KMS-11 (cell line): ENCODE results near the gene BASP1.

Experiments used
- H2AFZ ChIP-seq: fragments of 200-600 bp; sonication (generic); 2 replicates; pipeline ENCODE4 v1.6.1; 2016; ENCODE audit warnings: antibody characterized with exemption, mixed run types, low read depth
- H3K27ac ChIP-seq: fragments of 200-600 bp; sonication (generic); 2 replicates; pipeline ENCODE4 v1.6.1; 2016; ENCODE audit warnings: mild to moderate bottlenecking, mixed run types
- H3K27me3 ChIP-seq: fragments of 200-600 bp; sonication (generic); 2 replicates; pipeline ENCODE4 v1.6.1; 2017; ENCODE audit warnings: mild to moderate bottlenecking, low read depth, mixed run types, moderate library complexity; ENCODE audit not compliant: insufficient read depth
- H3K36me3 ChIP-seq: fragments of 200-600 bp; sonication (generic); 2 replicates; pipeline ENCODE4 v1.6.1; 2017; ENCODE audit warnings: mild to moderate bottlenecking, mixed run types; ENCODE audit not compliant: insufficient read depth
- H3K4me1 ChIP-seq: fragments of 200-600 bp; sonication (generic); 2 replicates; pipeline ENCODE4 v1.6.1; 2016; ENCODE audit warnings: mild to moderate bottlenecking, low read depth, mixed run types; ENCODE audit not compliant: poor library complexity, severe bottlenecking
- H3K4me2 ChIP-seq: fragments of 200-600 bp; sonication (generic); 2 replicates; pipeline ENCODE4 v1.7.0; 2016; ENCODE audit warnings: mild to moderate bottlenecking, mixed run types
- H3K4me3 ChIP-seq: fragments of 200-600 bp; sonication (generic); IDR thresholded peaks from 2 replicates; pipeline ENCODE4 v1.6.1; 2017; ENCODE audit warnings: low read depth, low read length, mixed read lengths; ENCODE audit not compliant: insufficient read depth
- H3K79me2 ChIP-seq: fragments of 200-600 bp; sonication (generic); 2 replicates; pipeline ENCODE4 v1.6.1; 2016; ENCODE audit warnings: low read depth, mixed run types; ENCODE audit not compliant: insufficient read depth
- H3K9ac ChIP-seq: fragments of 200-600 bp; sonication (generic); 2 replicates; pipeline ENCODE4 v1.6.1; 2016; ENCODE audit warnings: mild to moderate bottlenecking, mixed run types
- H4K20me1 ChIP-seq: fragments of 200-600 bp; sonication (generic); 2 replicates; pipeline ENCODE4 v1.6.1; 2016; ENCODE audit warnings: mild to moderate bottlenecking, mixed run types; ENCODE audit not compliant: insufficient read depth
- CTCF ChIP-seq: fragments of 200-600 bp; sonication (generic); conservative IDR thresholded peaks from 2 replicates; pipeline ENCODE4 v1.6.1; 2017; ENCODE audit warnings: low read depth, mild to moderate bottlenecking, antibody characterized with exemption, low read length, moderate library complexity, mixed read lengths

Gene BASP1

DNA sequence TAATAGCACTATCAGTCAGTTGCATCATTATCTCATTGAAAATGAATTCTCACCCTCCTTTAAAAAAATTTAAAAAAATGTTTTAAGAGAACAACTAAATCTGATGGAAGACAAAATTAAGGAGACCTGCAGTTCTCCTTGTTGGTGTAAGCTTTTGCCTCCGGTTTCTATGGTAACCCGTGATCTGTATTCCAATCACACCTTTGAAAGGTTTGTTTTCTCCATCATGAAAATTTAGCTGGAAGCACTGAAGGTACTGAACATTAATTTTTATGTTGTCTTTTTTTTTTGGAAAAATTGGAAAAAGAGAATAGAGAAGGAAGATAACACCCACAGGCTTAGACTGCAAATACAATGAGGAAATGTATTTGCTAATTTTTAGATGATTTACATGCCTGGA is 2.5 kb upstream of the BASP1 start:
- Histone ChIP-seq H3K27me3 (no peaks in the 10 kb centered on the region), H3K4me3 (no peak overlapping the region), H3K4me2 (no peak overlapping the region), H3K27ac (no peak overlapping the region), H3K9ac (no peak overlapping the region), H3K79me2 (peaks cover 13% of the 10 kb centered on the region), H4K20me1 (no peaks in the 10 kb centered on the region), H3K4me1 (peaks cover 11% of the 10 kb centered on the region), H3K36me3 (no peaks in the 10 kb centered on the region), H2AFZ (no peak overlapping the region)
- no peak for TF ChIP-seq CTCF

DNA sequence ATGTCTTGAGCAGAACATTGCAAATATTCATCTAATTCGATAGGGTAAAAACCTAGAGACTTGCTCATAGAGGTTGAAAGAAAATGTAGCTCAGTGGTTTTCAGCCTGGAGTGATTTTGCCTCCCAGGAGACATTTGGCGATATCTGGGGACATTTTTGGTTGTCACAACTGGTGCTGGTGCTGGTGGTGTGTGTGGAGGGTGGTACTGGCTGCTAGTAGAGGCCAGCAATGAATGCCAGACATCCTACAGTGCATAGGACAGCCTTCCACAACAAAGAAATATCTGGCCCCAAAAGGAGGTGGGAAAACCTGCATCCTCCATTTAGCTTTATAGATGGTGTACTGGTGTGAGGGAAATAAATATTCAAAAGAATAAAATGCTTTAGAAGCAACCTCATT is 2.1 kb upstream of the BASP1 start:
- Histone ChIP-seq H3K27me3 (no peaks in the 10 kb centered on the region), H3K79me2 (peaks cover 17% of the 10 kb centered on the region), H4K20me1 (no peaks in the 10 kb centered on the region), H3K4me1 (peaks cover 16% of the 10 kb centered on the region), H3K4me2 (no peak overlapping the region), H3K36me3 (no peaks in the 10 kb centered on the region), H2AFZ (no peak overlapping the region), H3K4me3 (no peak overlapping the region), H3K27ac (no peak overlapping the region), H3K9ac (no peak overlapping the region)
- no peak for TF ChIP-seq CTCF

GRCh38 chr5:17216176-17216973 is 1.1 kb upstream of the BASP1 start:
- H3K36me3 ChIP-seq = no peaks in the 10 kb centered on the region
- TF ChIP-seq CTCF = peak; percentile 94
- H3K9ac ChIP-seq = no peak overlapping the region; the same call in 1 of the 2 replicates
- no peaks in the 10 kb centered on the region for H3K27me3 ChIP-seq
- H3K79me2 ChIP-seq = peaks cover 28% of the 10 kb centered on the region
- H3K4me2 ChIP-seq = peak overlapping the region; percentile 58
- peak overlapping the region; percentile 96 for H2AFZ ChIP-seq
- peak overlapping the region; percentile 14; the same call in 1 of the 2 replicates for H3K27ac ChIP-seq
- no peaks in the 10 kb centered on the region for H4K20me1 ChIP-seq
- H3K4me3 ChIP-seq = no peak overlapping the region
- H3K4me1 ChIP-seq = peaks cover 26% of the 10 kb centered on the region

GRCh38 chr5:17216974-17217492 is 398 bp upstream of the BASP1 start:
- TF ChIP-seq CTCF = no peak
- Histone ChIP-seq H3K27me3 (no peaks in the 10 kb centered on the region), H3K79me2 (peaks cover 33% of the 10 kb centered on the region), H2AFZ (peak overlapping the region; percentile 96), H3K4me1 (peaks cover 33% of the 10 kb centered on the region), H3K9ac (no peak overlapping the region; the same call in 1 of the 2 replicates), H3K4me3 (no peak overlapping the region), H4K20me1 (no peaks in the 10 kb centered on the region), H3K36me3 (no peaks in the 10 kb centered on the region), H3K27ac (peak overlapping the region; percentile 14; the same call in 1 of the 2 replicates), H3K4me2 (peak overlapping the region; percentile 58)
